GM12874 (cell line): Measurements from ENCODE around the gene DEUP1.

Experiments
- TF ChIP-seq, protein P1 (sequence below): IDR thresholded peaks from 2 replicates; pipeline ENCODE4 v1.5.1; 2011; ENCODE audit warnings: low read depth, mild to moderate bottlenecking, control low read depth, low read length, moderate library complexity; ENCODE audit not compliant: insufficient read depth

The DEUP1 gene

DNA sequence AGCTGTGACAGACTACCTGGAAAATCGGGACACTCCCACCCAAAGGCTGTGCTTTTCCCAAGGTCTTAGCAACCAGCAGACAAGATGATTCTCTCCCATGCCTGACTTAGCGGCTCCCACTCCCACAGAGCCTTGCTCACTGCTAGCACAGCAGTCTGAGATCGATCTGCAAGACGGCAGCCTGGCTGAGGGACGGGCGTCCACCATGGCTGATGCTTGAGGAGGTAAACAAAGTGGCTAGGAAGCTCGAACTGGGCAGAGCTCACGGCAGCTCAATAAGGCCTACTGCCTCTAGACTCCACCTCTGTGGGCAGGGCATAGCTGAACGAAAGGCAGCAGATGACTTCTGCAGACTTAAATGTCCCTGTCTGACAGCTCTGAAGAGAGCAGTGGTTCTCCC, 127.7 kb downstream of the DEUP1 start:
- TF ChIP-seq, protein P1, sequence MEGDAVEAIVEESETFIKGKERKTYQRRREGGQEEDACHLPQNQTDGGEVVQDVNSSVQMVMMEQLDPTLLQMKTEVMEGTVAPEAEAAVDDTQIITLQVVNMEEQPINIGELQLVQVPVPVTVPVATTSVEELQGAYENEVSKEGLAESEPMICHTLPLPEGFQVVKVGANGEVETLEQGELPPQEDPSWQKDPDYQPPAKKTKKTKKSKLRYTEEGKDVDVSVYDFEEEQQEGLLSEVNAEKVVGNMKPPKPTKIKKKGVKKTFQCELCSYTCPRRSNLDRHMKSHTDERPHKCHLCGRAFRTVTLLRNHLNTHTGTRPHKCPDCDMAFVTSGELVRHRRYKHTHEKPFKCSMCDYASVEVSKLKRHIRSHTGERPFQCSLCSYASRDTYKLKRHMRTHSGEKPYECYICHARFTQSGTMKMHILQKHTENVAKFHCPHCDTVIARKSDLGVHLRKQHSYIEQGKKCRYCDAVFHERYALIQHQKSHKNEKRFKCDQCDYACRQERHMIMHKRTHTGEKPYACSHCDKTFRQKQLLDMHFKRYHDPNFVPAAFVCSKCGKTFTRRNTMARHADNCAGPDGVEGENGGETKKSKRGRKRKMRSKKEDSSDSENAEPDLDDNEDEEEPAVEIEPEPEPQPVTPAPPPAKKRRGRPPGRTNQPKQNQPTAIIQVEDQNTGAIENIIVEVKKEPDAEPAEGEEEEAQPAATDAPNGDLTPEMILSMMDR = no peak

DNA sequence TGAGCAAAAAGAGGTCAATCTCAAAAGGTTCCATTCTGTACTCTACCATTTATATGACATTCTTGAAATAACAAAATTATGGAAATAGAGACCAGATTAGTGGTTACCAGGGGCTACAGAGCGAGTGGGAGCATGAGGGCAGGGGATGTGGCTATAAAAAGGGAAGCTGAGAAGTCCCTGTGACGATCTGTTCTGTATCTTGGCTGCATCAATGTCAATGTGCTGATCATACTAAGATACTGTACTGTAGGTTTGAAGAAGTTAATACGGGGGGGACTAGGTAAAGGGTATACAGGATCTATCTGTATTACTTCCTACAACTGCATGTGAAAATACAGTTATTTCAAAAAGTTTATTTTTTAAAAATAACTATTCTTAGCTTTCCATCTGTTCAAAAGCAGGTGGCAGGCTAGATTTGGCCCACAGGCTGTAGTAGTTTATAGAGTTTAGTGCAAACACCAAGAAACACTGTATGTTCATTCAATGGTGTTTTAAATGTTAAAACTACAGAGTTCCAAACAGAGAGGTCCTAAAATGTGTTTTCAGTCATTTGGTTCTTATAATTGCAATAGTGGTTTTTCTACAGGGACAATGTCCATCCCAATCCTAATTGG, 134.5 kb downstream of the DEUP1 start:
- TF ChIP-seq, protein P1 = no peak

DNA sequence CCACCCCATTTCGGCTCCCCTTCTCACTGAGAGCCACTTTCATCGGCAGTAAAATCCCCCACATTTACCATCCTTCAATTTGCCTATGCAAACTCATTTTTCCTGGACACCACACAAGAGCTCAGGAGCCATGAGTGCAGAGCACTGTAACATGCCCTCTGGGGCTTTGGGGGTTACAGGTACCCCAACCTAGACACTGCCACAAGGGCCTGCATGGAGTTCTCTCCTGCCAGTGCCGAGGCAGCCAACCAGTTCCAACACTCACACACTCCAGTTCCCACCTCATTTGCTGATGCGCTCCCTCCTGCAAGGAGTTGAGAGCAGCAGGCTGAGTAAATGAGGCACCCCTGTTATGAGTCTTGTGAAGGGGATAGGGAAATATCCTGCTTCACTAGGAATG, 136.5 kb downstream of the DEUP1 start:
- TF ChIP-seq, protein P1 = no peak

DNA sequence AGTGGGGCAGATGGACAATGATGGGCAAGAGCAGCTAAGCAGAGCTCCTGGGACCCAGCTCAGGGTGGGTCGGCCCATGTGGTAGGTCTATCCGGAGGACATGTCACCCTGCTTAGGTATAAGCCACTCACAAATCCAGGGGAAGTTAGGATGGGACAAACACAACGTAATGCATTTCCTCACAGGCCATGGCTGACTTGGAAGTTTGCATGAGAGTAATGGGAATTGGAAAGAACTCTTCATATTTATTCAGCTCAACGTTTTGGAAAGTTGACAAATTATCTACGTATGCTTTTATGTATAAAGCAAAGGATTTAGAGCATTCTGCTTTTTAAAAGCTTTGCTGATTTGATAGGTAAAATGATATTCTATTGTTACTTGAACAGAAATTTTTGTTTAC, 137.7 kb downstream of the DEUP1 start:
- TF ChIP-seq, protein P1 = no peak

DNA sequence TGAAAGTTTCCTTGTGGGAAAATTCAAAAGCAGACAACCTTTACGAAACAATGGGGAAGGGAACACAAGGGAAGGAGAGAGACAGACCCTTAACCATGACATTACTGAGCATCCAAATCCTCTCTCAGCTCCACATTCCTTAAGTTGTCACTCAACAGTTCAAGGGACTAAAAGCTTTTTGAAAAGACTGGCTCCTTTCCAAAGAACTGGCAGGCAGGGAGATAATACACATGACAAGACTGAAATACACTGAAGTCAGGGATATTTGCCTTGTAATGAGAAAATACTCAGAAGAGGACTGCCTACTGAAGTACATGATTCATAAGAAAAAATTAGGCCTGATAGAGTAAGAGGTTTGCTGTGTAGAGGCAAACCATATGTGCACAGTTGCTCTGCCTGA, 143.6 kb downstream of the DEUP1 start:
- TF ChIP-seq, protein P1 = no peak

DNA sequence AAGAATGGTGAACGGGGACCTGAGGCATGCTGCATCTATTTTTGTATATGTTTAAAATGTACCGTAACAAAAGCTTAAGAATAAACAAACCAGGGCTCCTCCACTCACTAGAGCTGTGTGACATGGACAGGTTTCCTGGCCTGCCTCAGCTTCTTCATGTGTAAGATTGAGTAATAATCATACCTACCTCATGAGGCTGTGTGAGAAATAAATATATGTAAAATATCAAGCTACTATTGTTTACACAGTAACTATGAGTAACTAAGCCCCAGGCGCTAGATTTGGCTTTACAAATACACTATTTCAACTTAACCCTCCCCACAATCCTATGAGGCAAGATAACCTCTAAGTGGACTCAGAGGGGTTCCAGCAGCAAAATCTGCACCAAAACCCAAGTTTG, 146.3 kb downstream of the DEUP1 start:
- TF ChIP-seq, protein P1 = no peak

DNA sequence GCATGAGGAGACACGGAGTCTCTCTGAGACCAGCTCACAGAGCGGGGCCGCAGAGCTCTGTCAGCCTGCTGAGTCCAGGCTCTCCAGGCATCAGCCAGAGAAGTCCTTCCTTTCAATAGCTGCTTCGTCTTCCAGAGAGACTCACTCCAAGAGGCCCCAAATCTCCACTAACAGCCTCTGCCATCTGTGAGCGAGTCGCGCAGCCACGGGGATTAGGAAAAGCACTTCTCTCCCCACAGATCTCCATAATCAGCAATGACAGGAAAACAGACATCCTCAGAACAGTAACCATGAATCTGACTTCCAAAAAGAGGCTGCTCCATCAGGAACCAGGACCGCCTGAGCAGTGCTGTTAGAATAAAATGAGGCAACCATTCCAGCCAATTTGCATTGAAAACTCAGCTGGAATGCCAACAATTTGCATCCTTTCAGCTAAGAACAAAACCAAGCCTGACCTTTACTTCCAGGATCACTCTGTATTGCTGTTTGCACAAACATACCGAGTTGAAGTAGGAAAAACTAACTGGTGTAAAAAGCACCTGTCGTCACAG, 147.2 kb downstream of the DEUP1 start:
- TF ChIP-seq, protein P1 = no peak
